DMS153 treated with DMSO at 0.1 percent for 48 hours (cell line): ENCODE measurements around the gene DNA2.

Experiments used
- DNase-seq: peaks from one replicate; lab custom pipeline; 2025; ENCODE audit not compliant: unreplicated experiment; lab: John Stamatoyannopoulos, UW

The DNA2 gene

DNA sequence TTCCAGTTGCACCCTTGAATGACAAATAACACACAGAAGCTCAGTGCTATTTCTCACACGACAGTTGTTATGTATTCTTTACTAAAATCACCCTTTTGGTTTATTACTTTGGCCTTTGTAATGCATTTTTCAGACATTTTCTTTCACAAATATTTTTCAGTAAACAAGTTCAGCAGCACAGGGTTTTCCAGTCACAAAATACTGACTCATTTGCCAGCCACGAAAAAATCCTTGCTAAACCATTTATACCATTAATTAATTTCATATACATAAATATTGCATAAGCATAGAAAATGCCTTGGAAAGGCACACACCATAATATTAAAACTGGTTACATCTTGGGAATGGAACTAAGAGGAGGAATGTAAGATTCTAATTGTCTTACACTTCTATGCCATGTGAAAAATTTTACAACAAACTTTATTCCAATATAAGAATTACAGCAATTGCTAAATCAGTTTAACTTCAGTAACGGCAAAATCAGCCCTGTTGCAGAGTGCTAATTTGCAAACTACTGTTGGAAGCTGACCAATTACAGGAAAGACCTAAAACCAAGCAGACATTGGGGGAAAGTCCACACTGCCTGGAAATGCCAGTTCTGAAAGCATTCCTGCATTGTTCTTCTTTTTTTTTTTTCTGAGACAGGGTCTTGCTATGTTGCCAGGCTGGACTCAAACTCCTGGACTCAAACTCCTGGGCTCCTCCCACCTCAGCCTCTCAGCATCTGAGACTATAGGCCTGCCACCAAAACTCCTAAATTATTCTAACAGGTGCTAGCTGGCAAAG lies 107.5 kb downstream of the DNA2 start:
- no peak for DNase-seq
